ENCODE measurements around the gene LRRC1.

The LRRC1 gene

GRCh38 chr6:53793318-53794136 is 1.3 kb upstream of the LRRC1 start (continued):
- TF ChIP-seq ZNF302 (tag by site-specific recombination; IDR thresholded peaks at IDR 0.05; ENCODE audit: low read depth) (no peak), ZNF785 (tag by site-specific recombination; IDR thresholded peaks at IDR 0.05) (no peak), ZNF350 (tag by site-specific recombination; IDR thresholded peaks at IDR 0.05) (no peak), GLI2 (tag by site-specific recombination; IDR thresholded peaks at IDR 0.05; ENCODE audit: borderline replicate concordance, low read depth) (no peak), ZFP3 (tag by site-specific recombination; IDR thresholded peaks at IDR 0.05; ENCODE audit: low read depth) (no peak), ZNF223 (tag by site-specific recombination; IDR thresholded peaks at IDR 0.05) (no peak), ZIC2 (tag by site-specific recombination; IDR thresholded peaks at IDR 0.05) (no peak), ZNF624 (tag by site-specific recombination; IDR thresholded peaks at IDR 0.05) (no peak), WT1 (tag by site-specific recombination; IDR thresholded peaks at IDR 0.05) (no peak), ZNF280D (tag by site-specific recombination; IDR thresholded peaks at IDR 0.05) (no peak), ZEB2 (tag by site-specific recombination; IDR thresholded peaks at IDR 0.05) (0 out of 2 replicates have a peak, but pooled peaks have one; percentile 20), ZNF488 (tag by site-specific recombination; IDR thresholded peaks at IDR 0.05) (no peak), ZBTB8A (tag by site-specific recombination; IDR thresholded peaks at IDR 0.05) (no peak; the same call in 1 of the 2 replicates), ZBTB1 (tag by site-specific recombination; IDR thresholded peaks at IDR 0.05) (no peak), ZNF274 (IDR thresholded peaks at IDR 0.05; ENCODE audit: low read length) (no peak), ZNF274 (tag by site-specific recombination; IDR thresholded peaks at IDR 0.05; ENCODE audit: borderline replicate concordance) (no peak), ZNF335 (tag by site-specific recombination; conservative IDR thresholded peaks at IDR 0.05) (no peak; the same call in 1 of the 2 replicates), ZBTB49 (tag by site-specific recombination; IDR thresholded peaks at IDR 0.05; ENCODE audit: low read depth) (no peak), GLIS1 (tag by site-specific recombination; IDR thresholded peaks at IDR 0.05) (no peak), ZNF768 (tag by site-specific recombination; IDR thresholded peaks at IDR 0.05) (no peak), ZNF10 (tag by site-specific recombination; IDR thresholded peaks at IDR 0.05) (no peak), ZNF175 (tag by site-specific recombination; IDR thresholded peaks at IDR 0.05) (no peak)
- TF ChIP-seq, protein P1, sequence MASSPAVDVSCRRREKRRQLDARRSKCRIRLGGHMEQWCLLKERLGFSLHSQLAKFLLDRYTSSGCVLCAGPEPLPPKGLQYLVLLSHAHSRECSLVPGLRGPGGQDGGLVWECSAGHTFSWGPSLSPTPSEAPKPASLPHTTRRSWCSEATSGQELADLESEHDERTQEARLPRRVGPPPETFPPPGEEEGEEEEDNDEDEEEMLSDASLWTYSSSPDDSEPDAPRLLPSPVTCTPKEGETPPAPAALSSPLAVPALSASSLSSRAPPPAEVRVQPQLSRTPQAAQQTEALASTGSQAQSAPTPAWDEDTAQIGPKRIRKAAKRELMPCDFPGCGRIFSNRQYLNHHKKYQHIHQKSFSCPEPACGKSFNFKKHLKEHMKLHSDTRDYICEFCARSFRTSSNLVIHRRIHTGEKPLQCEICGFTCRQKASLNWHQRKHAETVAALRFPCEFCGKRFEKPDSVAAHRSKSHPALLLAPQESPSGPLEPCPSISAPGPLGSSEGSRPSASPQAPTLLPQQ (tag by site-specific recombination; IDR thresholded peaks at IDR 0.05): 0 out of 2 replicates have a peak, but pooled peaks have one; percentile 8
- TF ChIP-seq, protein P2, sequence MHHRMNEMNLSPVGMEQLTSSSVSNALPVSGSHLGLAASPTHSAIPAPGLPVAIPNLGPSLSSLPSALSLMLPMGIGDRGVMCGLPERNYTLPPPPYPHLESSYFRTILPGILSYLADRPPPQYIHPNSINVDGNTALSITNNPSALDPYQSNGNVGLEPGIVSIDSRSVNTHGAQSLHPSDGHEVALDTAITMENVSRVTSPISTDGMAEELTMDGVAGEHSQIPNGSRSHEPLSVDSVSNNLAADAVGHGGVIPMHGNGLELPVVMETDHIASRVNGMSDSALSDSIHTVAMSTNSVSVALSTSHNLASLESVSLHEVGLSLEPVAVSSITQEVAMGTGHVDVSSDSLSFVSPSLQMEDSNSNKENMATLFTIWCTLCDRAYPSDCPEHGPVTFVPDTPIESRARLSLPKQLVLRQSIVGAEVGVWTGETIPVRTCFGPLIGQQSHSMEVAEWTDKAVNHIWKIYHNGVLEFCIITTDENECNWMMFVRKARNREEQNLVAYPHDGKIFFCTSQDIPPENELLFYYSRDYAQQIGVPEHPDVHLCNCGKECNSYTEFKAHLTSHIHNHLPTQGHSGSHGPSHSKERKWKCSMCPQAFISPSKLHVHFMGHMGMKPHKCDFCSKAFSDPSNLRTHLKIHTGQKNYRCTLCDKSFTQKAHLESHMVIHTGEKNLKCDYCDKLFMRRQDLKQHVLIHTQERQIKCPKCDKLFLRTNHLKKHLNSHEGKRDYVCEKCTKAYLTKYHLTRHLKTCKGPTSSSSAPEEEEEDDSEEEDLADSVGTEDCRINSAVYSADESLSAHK (tag by site-specific recombination; IDR thresholded peaks at IDR 0.05): no peak
- TF ChIP-seq, protein P3, sequence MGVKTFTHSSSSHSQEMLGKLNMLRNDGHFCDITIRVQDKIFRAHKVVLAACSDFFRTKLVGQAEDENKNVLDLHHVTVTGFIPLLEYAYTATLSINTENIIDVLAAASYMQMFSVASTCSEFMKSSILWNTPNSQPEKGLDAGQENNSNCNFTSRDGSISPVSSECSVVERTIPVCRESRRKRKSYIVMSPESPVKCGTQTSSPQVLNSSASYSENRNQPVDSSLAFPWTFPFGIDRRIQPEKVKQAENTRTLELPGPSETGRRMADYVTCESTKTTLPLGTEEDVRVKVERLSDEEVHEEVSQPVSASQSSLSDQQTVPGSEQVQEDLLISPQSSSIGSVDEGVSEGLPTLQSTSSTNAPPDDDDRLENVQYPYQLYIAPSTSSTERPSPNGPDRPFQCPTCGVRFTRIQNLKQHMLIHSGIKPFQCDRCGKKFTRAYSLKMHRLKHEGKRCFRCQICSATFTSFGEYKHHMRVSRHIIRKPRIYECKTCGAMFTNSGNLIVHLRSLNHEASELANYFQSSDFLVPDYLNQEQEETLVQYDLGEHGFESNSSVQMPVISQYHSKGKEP (tag by site-specific recombination; IDR thresholded peaks at IDR 0.05): peak; percentile 14; the same call in 1 of the 2 replicates

All from HEK293 (cell line).